Dedifferentiated amniotic fluid mesenchymal stem cell (primary cell): ENCODE data around the gene WDR90.
A peak's percentile ranks its signal among the peaks of the same experiment; 100 is the strongest.

Experiments used
- DNase-seq: peaks from one replicate; pipeline ENCODE4 v3.0.0-alpha.2; 2016; ENCODE audit errors: extremely low spot score

Gene WDR90

DNA sequence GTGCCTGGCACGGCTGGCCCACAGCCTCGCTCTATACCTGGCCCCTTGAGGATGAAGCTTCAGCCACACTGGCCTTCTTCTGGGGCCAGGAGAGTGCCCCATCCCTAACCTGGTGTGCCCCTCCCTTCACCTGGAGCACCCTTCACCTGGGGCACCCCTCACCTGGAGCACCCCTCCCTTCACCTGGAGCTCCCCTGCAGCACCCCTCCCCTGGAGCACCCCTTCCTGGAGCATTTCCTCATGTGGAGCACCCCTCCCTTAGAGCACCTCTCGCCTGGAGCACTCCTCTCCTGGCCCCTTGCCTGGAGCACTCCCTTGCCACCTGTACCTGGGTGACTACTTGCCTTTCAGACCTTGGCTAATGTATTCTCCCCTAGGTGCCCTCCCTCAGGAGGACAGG is 58.9 kb downstream of the WDR90 start:
- no peak for DNase-seq

DNA sequence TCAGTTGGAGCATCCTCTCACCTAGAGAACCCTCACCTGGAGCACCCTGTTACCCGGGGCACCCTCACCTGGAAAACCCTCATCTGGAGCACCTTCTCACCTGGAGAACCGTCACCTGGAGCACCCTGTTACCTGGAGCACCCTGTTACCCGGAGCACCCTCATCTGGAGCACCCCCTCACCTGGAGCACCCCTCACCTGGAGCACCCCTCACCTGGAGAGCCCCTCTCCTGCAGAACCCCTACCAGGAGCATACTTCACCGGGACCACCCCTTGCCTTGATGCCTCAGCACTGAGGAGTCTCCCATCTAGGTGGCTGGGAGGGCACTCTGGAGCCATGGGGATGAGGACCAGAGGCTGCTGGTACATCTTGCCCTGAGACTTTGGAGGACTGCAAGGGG is 59.8 kb downstream of the WDR90 start:
- DNase-seq: no peak

DNA sequence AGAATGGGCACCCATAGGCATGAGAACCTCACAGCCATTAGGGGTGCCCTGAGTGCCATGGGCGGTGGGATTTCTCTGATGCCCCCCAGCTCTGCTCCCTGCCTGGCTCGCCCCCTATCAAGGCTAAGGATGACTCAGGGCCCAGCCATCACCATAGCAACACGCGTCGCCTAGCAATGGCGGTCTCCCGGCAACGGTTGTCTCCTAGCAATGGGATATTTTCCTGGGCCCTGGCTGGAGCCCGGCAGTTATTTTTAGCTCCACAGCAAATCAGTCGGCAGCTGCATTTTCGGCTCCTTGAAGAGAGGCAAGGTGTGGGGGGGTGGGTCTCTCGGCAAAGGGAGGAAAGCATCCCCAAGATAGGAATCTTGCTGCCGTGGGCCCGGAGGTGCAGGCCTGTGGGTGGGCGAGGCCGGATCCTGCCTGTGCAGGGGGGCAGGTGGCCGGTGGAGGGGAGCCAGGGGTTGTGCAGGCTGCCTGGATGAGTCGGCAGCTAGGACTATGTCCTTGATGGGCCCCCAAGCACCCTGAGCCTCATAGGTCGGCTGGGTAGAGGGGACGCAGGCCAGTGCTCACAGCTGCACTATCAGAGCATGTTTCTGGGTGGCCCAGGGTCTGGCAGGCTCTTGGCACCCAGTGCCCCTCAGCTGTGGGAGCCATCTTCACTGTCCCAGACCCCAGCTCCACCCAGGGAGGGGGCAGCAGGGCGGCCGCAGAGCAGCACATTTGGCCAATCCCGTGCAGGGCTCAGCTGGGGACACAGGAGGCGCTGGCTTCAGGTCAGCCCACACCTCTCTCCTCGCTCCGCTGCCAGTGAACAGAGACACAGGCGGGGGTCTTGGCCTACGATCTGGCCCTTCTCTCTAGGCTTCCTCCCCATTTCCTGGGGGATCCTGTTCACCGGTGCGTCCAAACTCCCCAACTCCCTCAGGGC is 60.7 kb downstream of the WDR90 start:
- no peak for DNase-seq

DNA sequence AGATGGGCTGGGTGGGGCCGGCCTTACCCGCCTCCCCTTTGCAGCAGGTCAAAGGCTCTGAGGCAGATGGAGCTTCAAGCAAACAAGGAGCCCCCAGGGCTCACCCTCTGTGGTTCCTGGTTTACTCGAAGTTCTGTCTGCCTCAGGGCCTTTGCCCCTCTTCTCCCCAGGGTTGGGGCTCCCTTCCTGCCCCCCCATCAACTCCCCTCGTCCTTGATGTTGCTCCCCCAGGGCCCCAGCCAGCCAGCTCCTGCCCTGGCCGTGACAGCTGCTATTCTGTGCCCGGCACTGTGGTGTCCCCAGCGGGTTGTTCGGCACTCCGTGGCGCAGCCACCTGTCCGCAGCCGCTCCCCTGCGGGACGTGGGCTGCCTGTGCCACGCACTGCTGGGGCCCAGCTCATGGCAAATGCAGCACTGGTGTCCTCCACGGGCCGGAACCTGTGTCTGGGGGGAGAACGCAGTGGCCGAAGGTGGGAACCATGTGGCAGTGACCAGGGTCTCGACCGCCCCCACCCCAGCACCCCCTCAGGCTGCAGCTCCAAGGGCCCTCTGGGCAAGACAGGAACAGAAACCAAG is 61.4 kb downstream of the WDR90 start:
- no peak for DNase-seq

GRCh38 chr16:711084-711483 is 61.9 kb downstream of the WDR90 start:
- DNase-seq: no peak

- DNase-seq: peak; percentile 25
Observed at GRCh38 chr16:711548-712320, 62.6 kb downstream of the WDR90 start.

DNA sequence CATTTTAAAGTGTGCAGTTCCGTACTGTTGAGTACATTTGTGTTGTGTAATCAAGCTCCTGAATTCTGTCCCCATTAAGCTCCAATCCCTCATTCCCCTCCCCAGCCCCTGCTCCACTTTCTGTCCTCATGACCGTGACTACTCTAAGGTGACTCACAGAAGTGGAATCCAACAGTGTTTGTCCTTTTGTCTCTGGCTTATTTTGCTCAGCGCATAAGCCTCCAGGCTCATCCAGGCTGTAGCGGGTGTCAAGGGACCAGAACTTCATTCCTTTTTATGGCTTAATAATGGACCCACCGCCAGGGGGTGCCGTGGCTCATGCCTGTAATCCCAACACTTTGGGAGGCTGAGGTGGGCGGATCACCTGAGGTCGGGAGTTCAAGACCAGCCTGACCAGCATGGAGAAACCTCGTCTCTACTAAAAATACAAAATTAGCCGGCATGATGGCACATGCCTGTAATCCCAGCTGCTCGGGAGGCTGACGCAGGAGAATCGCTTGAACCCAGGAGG is 63.6 kb downstream of the WDR90 start:
- peak; percentile 78 for DNase-seq

DNA sequence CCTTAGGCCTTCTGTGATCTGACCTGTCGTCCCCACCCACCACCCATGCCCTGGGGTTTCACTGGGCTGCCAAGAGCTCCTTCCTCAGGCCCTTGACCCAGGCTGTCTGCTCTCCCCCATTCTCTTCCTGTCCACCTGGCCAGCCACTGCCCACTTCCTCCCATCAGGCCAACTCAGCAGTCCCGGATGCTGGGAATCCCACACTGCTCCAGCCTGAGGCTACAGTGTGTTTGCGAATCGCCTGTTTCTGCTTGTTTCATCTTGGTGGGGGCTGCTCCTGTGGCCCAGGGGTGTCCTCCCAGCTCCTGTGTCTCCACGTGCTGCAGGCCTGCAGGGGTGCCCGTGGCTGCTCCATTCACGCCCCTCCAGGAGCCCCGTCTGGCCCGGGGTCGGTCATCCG is 64.9 kb downstream of the WDR90 start:
- no peak for DNase-seq

DNA sequence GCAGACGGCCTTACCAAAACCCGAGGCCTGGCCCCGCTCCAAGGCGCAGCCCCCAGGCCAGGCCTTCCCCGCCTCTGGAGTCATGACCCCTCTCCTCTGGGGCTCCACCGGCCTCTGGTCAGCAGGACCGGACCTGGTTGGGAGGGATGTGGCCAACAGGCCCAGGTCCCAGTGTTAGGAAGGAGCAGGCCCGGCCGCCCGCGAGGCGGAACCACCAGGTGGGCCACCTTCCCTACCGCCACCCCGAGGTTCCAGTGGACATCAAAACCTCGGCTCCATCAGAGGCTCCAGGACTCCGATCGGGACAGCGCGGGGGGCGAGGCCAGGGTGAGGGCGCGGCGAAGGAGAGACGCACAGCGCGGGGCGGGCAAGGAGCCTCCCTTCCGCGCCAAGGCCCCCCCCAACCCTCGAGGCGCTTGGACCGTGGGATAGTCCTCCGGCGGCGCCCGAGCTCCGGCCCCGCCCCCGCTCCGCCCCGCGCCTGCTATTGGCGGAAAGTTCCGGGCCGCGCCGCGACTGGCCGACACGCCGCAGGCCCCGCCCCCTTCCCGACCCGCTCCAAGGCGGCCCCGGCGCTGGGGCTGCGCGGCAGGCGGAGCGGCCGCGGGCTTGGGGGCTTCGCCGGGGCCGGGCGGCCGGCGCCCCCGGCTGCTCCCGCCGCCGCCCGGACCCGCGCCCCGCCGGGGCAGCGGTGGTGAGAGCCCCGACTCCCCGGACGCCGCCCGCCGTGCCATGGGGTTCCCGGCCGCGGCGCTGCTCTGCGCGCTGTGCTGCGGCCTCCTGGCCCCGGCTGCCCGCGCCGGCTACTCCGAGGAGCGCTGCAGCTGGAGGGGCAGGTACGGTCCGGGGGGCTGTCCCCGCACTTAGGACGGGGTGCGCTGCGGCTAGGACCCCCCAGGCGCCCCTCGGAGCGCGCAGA is 65.7 kb downstream of the WDR90 start, which contains the start of gene METRN:
Gene METRN (plus strand): TSS at position 561 of the 919 bp plus-strand sequence. CDS start 172 bp downstream, at position 733.
- DNase-seq: peak; percentile 76

GRCh38 chr16:715477-716199 is 66.5 kb downstream of the WDR90 start:
- no peak for DNase-seq

GRCh38 chr16:716200-716568 is 67.0 kb downstream of the WDR90 start:
- no peak for DNase-seq

- DNase-seq: no peak
Observed at GRCh38 chr16:716768-717325, 67.7 kb downstream of the WDR90 start.
